Osteoblast (primary cell): Measurements from ENCODE around the gene LZTFL1. TPM values are rescaled to one million over a fixed set of nuclear protein-coding genes. Genes with fewer than 3 reads are reported as not detected.

Source experiments
- DNase-seq: peaks from one replicate; pipeline ENCODE4 v3.0.0; 2011; ENCODE audit warnings: low spot score, mixed read lengths; ENCODE audit not compliant: insufficient read length; ENCODE audit errors: missing footprints
- H2AFZ ChIP-seq: 2 replicates; pipeline ENCODE4 v1.6.0; 2011; ENCODE audit warnings: mild to moderate bottlenecking, low read length
- H3K27ac ChIP-seq: 2 replicates; pipeline ENCODE4 v1.5.1; 2011; ENCODE audit warnings: mild to moderate bottlenecking, low read depth, low read length, moderate library complexity
- H3K27me3 ChIP-seq: 2 replicates; pipeline ENCODE4 v1.6.0; 2012; ENCODE audit warnings: mild to moderate bottlenecking, control low read depth, inconsistent platforms, low read length, moderate library complexity; ENCODE audit not compliant: insufficient read depth
- H3K36me3 ChIP-seq: 2 replicates; pipeline ENCODE4 v1.5.1; 2011; ENCODE audit warnings: mild to moderate bottlenecking, low read length, control low read depth, moderate library complexity; ENCODE audit not compliant: insufficient read depth
- H3K4me1 ChIP-seq: 2 replicates; pipeline ENCODE4 v1.5.1; 2011; ENCODE audit warnings: mild to moderate bottlenecking, low read length, control low read depth, moderate library complexity; ENCODE audit not compliant: insufficient read depth
- H3K4me2 ChIP-seq: 2 replicates; pipeline ENCODE4 v1.6.0; 2011; ENCODE audit warnings: mild to moderate bottlenecking, low read length; ENCODE audit not compliant: insufficient read depth
- H3K4me3 ChIP-seq: fragments of 200-600 bp; sonication (generic); 3 replicates; pipeline ENCODE4 v1.5.1; 2012; ENCODE audit warnings: mild to moderate bottlenecking, low read length, inconsistent platforms; ENCODE audit not compliant: insufficient read depth
- H3K79me2 ChIP-seq: 2 replicates; pipeline ENCODE4 v1.6.0; 2012; ENCODE audit warnings: mild to moderate bottlenecking, low read length, control low read depth, inconsistent platforms; ENCODE audit not compliant: insufficient read depth
- H3K9me3 ChIP-seq: 2 replicates; pipeline ENCODE4 v1.5.1; 2011; ENCODE audit warnings: low read depth, low read length, control low read depth
- H4K20me1 ChIP-seq: 2 replicates; pipeline ENCODE4 v1.6.0; 2012; ENCODE audit warnings: mild to moderate bottlenecking, low read length, control low read depth; ENCODE audit not compliant: insufficient read depth
- total RNA-seq: library from RNA; depleted of rRNA; stranded (reverse); fragments of >200 nt; gene quantifications from 2 replicates; pipeline ENCODE4 v1.2.3, GENCODE V29; 2012
- TF ChIP-seq, protein P1 (sequence below): IDR thresholded peaks from 2 replicates; pipeline ENCODE4 v1.5.1; 2011; ENCODE audit warnings: mild to moderate bottlenecking, low read depth, low read length, moderate library complexity; ENCODE audit errors: extremely low read depth

Gene LZTFL1
- total RNA-seq, 1 donor: 26.1 TPM

DNA sequence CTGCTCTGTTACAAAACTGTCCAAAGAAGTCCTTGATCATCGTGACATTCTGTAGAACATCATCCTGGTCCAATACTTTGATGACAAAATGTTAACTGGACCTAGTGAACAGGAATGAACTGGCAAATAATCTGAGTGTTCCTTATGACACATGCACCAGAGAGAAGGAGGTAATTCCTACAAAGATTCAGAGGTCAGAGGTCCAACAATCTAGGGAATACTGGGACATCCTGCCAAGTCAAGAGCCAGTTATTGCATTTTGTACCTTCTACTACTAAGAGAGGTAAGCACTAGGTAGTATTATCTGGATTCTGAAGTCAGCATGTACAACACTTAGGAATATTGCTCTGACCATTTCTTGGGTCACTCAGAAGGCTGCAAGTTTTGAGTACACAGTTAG, 20.8 kb downstream of the LZTFL1 start:
- TF ChIP-seq, protein P1, sequence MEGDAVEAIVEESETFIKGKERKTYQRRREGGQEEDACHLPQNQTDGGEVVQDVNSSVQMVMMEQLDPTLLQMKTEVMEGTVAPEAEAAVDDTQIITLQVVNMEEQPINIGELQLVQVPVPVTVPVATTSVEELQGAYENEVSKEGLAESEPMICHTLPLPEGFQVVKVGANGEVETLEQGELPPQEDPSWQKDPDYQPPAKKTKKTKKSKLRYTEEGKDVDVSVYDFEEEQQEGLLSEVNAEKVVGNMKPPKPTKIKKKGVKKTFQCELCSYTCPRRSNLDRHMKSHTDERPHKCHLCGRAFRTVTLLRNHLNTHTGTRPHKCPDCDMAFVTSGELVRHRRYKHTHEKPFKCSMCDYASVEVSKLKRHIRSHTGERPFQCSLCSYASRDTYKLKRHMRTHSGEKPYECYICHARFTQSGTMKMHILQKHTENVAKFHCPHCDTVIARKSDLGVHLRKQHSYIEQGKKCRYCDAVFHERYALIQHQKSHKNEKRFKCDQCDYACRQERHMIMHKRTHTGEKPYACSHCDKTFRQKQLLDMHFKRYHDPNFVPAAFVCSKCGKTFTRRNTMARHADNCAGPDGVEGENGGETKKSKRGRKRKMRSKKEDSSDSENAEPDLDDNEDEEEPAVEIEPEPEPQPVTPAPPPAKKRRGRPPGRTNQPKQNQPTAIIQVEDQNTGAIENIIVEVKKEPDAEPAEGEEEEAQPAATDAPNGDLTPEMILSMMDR: no peak
- Histone ChIP-seq H3K9me3 (no peaks in the 10 kb centered on the region), H2AFZ (no peak overlapping the region), H3K4me2 (no peak overlapping the region), H3K79me2 (no peaks in the 10 kb centered on the region), H3K4me1 (peaks cover 18% of the 10 kb centered on the region), H3K36me3 (peaks cover 14% of the 10 kb centered on the region), H3K4me3 (no peak overlapping the region), H3K27me3 (no peaks in the 10 kb centered on the region), H4K20me1 (no peaks in the 10 kb centered on the region), H3K27ac (no peak overlapping the region)
- DNase-seq: no peak

DNA sequence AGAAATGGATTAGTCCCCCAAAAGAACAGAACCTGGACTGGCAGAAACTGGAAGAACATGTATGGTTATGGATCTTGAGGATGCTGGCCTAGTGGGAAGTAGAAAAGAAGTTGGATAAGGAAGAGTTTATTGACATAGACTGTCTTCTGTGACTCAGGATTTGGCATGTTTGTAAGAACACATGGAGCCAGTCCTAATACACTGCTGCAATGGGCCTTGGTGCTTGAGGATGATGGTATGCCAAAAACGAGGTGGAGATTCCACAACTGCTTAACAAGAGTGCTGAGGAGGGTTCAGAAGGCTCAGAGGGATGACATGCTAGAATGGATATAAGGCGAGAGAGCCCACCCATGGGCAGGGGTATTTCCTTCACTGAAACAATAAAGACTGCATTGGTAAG, 22.4 kb downstream of the LZTFL1 start:
- TF ChIP-seq, protein P1: no peak
- Histone ChIP-seq H3K27ac (no peak overlapping the region), H3K27me3 (no peaks in the 10 kb centered on the region), H3K79me2 (no peaks in the 10 kb centered on the region), H3K4me1 (peaks cover 18% of the 10 kb centered on the region), H2AFZ (no peak overlapping the region), H3K4me2 (no peak overlapping the region), H3K36me3 (peaks cover 4% of the 10 kb centered on the region), H3K9me3 (no peaks in the 10 kb centered on the region), H4K20me1 (no peaks in the 10 kb centered on the region), H3K4me3 (no peak overlapping the region)
- DNase-seq: no peak

DNA sequence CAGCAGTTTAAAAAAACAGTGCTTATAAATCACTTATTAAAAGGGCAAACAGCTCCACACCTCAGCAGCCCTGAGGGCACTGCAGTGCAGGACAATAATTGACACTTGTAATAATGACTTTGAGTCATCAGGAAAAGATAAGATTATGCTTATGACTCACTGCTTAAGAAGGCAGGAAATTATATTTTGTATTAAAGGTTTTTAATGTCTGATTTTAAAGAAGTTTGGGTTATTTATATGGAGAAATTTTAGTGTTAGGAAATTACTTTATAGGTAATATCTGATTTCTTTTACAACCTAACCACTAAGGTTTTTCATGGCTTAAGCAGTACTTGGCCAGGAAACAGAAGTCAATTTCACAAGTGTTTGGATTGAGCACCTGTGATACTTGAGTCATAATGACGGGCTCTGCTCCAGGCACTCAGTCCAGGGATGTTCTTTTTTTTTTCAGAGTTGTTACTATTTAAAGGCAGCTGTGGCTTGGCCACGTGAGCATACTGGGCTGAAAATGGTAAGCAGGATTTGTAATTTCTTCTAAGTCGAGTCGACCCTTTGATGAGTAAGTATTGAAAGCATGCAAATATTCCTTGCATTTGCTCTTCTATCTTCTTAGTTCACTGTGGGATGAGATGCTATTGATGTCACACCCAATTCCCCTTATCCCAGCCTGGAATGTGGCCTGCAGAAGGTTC, 23.9 kb downstream of the LZTFL1 start:
- TF ChIP-seq, protein P1: no peak
- no peaks in the 10 kb centered on the region for H3K36me3 ChIP-seq
- no peaks in the 10 kb centered on the region for H4K20me1 ChIP-seq
- no peak overlapping the region for H3K27ac ChIP-seq
- H3K4me2 ChIP-seq: peak overlapping the region; percentile 8
- no peaks in the 10 kb centered on the region for H3K79me2 ChIP-seq
- H3K27me3 ChIP-seq: no peaks in the 10 kb centered on the region
- DNase-seq: peak; percentile 56
- H3K9me3 ChIP-seq: no peaks in the 10 kb centered on the region
- H2AFZ ChIP-seq: no peak overlapping the region
- peaks cover 18% of the 10 kb centered on the region for H3K4me1 ChIP-seq
- no peak overlapping the region for H3K4me3 ChIP-seq

DNA sequence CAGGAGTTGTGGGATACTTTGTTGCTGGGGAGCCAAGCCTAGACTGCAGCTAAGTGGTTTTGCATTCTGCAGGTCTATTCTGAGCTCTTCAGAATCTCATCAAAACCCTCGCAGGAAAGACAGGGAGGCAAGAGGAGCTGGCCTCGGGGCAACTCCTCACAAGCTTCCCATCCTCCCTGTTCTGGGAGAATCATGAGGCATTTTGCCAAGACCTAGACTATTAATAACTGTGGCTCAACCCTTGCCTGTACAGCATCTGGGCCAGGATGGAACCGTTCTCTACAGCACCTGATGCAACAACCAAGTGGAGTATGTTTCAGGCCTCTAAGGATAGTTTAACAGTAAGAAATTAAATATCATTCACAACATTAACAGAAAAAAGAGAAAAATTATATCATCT, 25.4 kb downstream of the LZTFL1 start:
- peaks cover 18% of the 10 kb centered on the region for H3K4me1 ChIP-seq
- no peaks in the 10 kb centered on the region for H3K9me3 ChIP-seq
- peak; percentile 49 for DNase-seq
- no peak overlapping the region for H3K27ac ChIP-seq
- no peak overlapping the region for H3K4me2 ChIP-seq
- TF ChIP-seq, protein P1: no peak
- H4K20me1 ChIP-seq: no peaks in the 10 kb centered on the region
- H3K79me2 ChIP-seq: no peaks in the 10 kb centered on the region
- no peak overlapping the region for H2AFZ ChIP-seq
- no peak overlapping the region for H3K4me3 ChIP-seq
- H3K27me3 ChIP-seq: no peaks in the 10 kb centered on the region
- H3K36me3 ChIP-seq: no peaks in the 10 kb centered on the region
